B cell (primary cell): ENCODE measurements around the gene MARCHF10. TPM values are rescaled to one million over a fixed set of nuclear protein-coding genes. Genes with fewer than 3 reads are reported as not detected.

ENCODE experiments used
- ATAC-seq: fragments of 200-7000 bp; cut with Tn5 transposase; one replicate; pipeline ENCODE4 v1.10.0; 2021; ENCODE audit warnings: low read depth, mild to moderate bottlenecking, moderate number of reproducible peaks, moderate library complexity
- CTCF ChIA-PET: fragments of 350-600 bp; sonication (Branson Sonifier 250); formaldehyde crosslinking; loops from one replicate; lab custom pipeline; 2021; ENCODE audit warnings: antibody characterized with exemption, inconsistent platforms; lab: Charles Lee
- POLR2A ChIA-PET: fragments of 350-600 bp; sonication (Branson Sonifier 250); formaldehyde crosslinking; loops from one replicate; lab custom pipeline; 2021; ENCODE audit warnings: antibody characterized with exemption; lab: Charles Lee
- DNase-seq: peaks from one replicate; pipeline ENCODE4 v3.0.0; 2013
- H2AFZ ChIP-seq: 2 replicates; pipeline ENCODE4 v1.6.1; 2012; ENCODE audit warnings: mild to moderate bottlenecking, low read depth, low read length; ENCODE audit not compliant: insufficient read depth, poor library complexity, severe bottlenecking
- H3K27ac ChIP-seq, 2 donors: 1 replicate in 1 of 2; 2 replicates in 1 of 2; pipeline ENCODE4 v1.5.1; 2012 to 2013; ENCODE audit warnings: low read length in 2 of 2, mild to moderate bottlenecking in 2 of 2, moderate library complexity in 1 of 2
- H3K27me3 ChIP-seq, 4 experiments: fragments of 200-600 bp in 1 of 4; sonication (generic) in 1 of 4; replicated peaks in 1 of 4; 1 replicate in 2 of 4; 2 replicates in 2 of 4; pipeline versions ENCODE4 v1.6.1 to v1.7.0; 2013 to 2016; ENCODE audit warnings: low read length in 3 of 4, mild to moderate bottlenecking in 2 of 4, mixed read lengths in 1 of 4, moderate library complexity in 1 of 4; ENCODE audit not compliant: insufficient read depth in 4 of 4, control insufficient read depth in 3 of 4; ENCODE audit errors: control extremely low read depth in 1 of 4
- H3K36me3 ChIP-seq, 2 experiments: replicated peaks in 1 of 2; 1 replicate in 1 of 2; 2 replicates in 1 of 2; pipeline versions ENCODE4 v1.6.1 to v1.7.1; 2013; ENCODE audit warnings: low read length in 1 of 2; ENCODE audit not compliant: insufficient read depth in 2 of 2, control insufficient read depth in 1 of 2; ENCODE audit errors: control extremely low read depth in 1 of 2, extremely low read depth in 1 of 2
- H3K4me1 ChIP-seq, 2 donors: fragments of 200-600 bp in 1 of 2; sonication (generic) in 1 of 2; 1 replicate in 1 of 2; 2 replicates in 1 of 2; pipeline versions ENCODE4 v1.5.1 to v1.6.1; 2013 to 2017; ENCODE audit warnings: low read length in 2 of 2; ENCODE audit not compliant: control insufficient read depth in 2 of 2, insufficient read depth in 2 of 2
- H3K4me2 ChIP-seq: replicated peaks from 2 replicates; pipeline ENCODE3; 2012; ENCODE audit warnings: mild to moderate bottlenecking, low read depth, low read length; ENCODE audit not compliant: poor library complexity, severe bottlenecking
- H3K4me3 ChIP-seq, 5 experiments: fragments of 200-600 bp in 1 of 5; sonication (generic) in 1 of 5; 1 replicate in 3 of 5; 2 replicates in 2 of 5; pipeline versions ENCODE4 v1.5.1 to v1.7.0; 2011 to 2016; ENCODE audit warnings: low read length in 4 of 5, mild to moderate bottlenecking in 4 of 5, low read depth in 2 of 5, control low read depth in 1 of 5, moderate library complexity in 1 of 5; ENCODE audit not compliant: insufficient read depth in 1 of 5; ENCODE audit errors: control extremely low read depth in 1 of 5, extremely low read depth in 1 of 5
- H3K79me2 ChIP-seq: fragments of 200-600 bp; sonication (generic); one replicate; pipeline ENCODE4 v1.6.0; 2016; ENCODE audit warnings: low read length; ENCODE audit not compliant: control insufficient read depth, insufficient read depth
- H3K9ac ChIP-seq: fragments of 200-600 bp; sonication (generic); 2 replicates; pipeline ENCODE4 v1.6.1; 2017; ENCODE audit warnings: mild to moderate bottlenecking, low read length, moderate library complexity
- H3K9me3 ChIP-seq, 3 donors: one replicate each; pipeline versions ENCODE4 v1.6.1 to v1.7.1; 2013; ENCODE audit warnings: low read length in 2 of 3; ENCODE audit not compliant: control insufficient read depth in 2 of 3, insufficient read depth in 1 of 3; ENCODE audit errors: control extremely low read depth in 1 of 3
- H4K20me1 ChIP-seq: 2 replicates; pipeline ENCODE4 v1.6.0; 2012; ENCODE audit warnings: mild to moderate bottlenecking, low read length; ENCODE audit not compliant: insufficient read depth, control insufficient read depth, poor library complexity, severe bottlenecking
- H3K27ac Mint-ChIP-seq: one replicate; pipeline ENCODE4 v1.8.0; 2021; ENCODE audit warnings: mixed read lengths
- H3K27me3 Mint-ChIP-seq: one replicate; pipeline ENCODE4 v1.8.0; 2021; ENCODE audit warnings: mixed read lengths
- H3K4me1 Mint-ChIP-seq: one replicate; pipeline ENCODE4 v1.8.0; 2021; ENCODE audit warnings: mixed read lengths
- H3K4me3 Mint-ChIP-seq: one replicate; pipeline ENCODE4 v1.8.0; 2021; ENCODE audit warnings: mixed read lengths
- H3K9me3 Mint-ChIP-seq: one replicate; pipeline ENCODE4 v1.8.0; 2022; ENCODE audit warnings: mixed read lengths; ENCODE audit not compliant: insufficient read depth
- EZH2 ChIP-seq: IDR thresholded peaks from 2 replicates; pipeline ENCODE4 v1.6.1; 2012; ENCODE audit warnings: borderline replicate concordance, low read depth, mild to moderate bottlenecking, moderate library complexity, low read length; ENCODE audit not compliant: insufficient read depth, poor library complexity, severe bottlenecking
- WGBS: methylation state at CpG from one replicate; pipeline ENCODE4 v1.1.5; 2013; ENCODE audit warnings: missing lambda C conversion rate; ENCODE audit not compliant: insufficient coverage; 5-methylcytosine and 5-hydroxymethylcytosine counted together
- intact Hi-C: fragments of 100-400 bp; cut with micrococcal nuclease; formaldehyde crosslinking; loops from one replicate; pipeline ENCODE4 v1.10.0; 2022
- polyA plus RNA-seq: library from polyadenylated mRNA; depleted of rRNA; stranded (reverse); fragments of >200 nt; gene quantifications from 2 replicates; pipeline ENCODE4 v1.2.3, GENCODE V29; 2012
- small RNA-seq: library from RNA; depleted of rRNA; stranded (forward); fragments of <200 nt; gene quantifications from one replicate; pipeline ENCODE3, GENCODE V24; 2012; ENCODE audit warnings: low replicate concordance, low read depth; ENCODE audit not compliant: insufficient read length
- total RNA-seq, 2 donors: library from RNA; stranded (reverse); fragments of 120-200 nt in 1 of 2; gene quantifications; 1 replicate in 1 of 2; 2 replicates in 1 of 2; pipeline versions ENCODE4 v1.2.3 to v1.2.4, GENCODE V29; 2013 to 2022

MARCHF10 gene
- total and polyA plus RNA-seq, 2 donors (not counting 1 experiment from before 2014, with no cell fraction given), result 0.24 TPM; not detected in 1

DNA sequence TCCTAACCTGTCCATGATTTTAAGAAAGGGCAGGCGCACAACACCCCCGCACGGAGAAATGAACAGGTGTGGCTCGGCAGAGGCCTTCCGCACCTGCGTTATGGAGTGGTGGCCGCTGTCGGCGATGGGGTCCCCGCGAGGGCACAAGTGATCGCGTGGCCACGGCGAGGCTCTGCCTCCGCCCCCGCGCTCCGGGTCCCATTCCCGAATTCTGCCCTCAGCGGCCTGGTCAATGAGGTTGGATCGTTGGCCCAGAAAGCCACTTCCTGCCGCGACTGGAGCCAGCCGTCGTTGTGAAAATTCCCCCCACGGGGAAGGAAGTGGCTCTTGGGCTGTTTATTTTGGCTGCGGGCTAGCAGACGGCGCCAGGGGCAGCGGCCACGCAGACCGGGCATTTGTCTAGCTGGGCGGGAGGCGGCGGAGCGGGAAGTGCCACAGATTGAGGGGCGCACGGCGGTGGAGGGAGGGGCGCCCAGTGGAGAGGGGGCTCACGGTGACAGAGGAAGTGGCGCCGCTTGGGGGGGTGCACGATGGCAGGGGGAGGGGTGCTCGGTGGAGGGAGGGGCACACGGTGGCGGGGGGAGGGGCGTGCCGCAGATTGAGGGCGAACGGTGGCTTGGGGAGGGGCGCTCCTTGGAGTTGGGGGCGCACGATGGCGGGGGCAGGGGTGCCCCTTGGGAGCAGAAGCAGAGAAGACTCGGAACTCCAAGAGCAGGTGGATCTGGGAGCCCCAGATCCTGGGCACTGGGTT lies 155.7 kb downstream of the MARCHF10 start:
- H3K4me2 ChIP-seq, result peak overlapping the region; percentile 100
- no peak for TF ChIP-seq EZH2
- peak overlapping the region; percentile 72 for H3K27ac Mint-ChIP-seq
- ATAC-seq (peak; percentile 51), DNase-seq (peak; percentile 67)
- H3K4me1 Mint-ChIP-seq, result peaks cover 23% of the 10 kb centered on the region
- peak overlapping the region; percentile 76 for H2AFZ ChIP-seq
- ChIA-PET POLR2A (no interaction called here), CTCF (no interaction called here)
- peak overlapping the region; percentile 44 to 51 for H3K27ac ChIP-seq
- H3K9me3 Mint-ChIP-seq, result no peaks in the 10 kb centered on the region
- H3K36me3 ChIP-seq, result no peaks in the 10 kb centered on the region
- H3K9me3 ChIP-seq, result peaks cover 0 to 3% (median 0%) of the 10 kb centered on the region in 3 donors
- H3K27me3 Mint-ChIP-seq, result no peaks in the 10 kb centered on the region
- peak overlapping the region; percentile 81 for H3K9ac ChIP-seq
- no peaks in the 10 kb centered on the region for H3K79me2 ChIP-seq
- peak overlapping the region; percentile 92 for H3K4me3 Mint-ChIP-seq
- no peaks in the 10 kb centered on the region for H4K20me1 ChIP-seq
- H3K4me3 ChIP-seq, result peak overlapping the region; percentile 28 to 86 (median 60)
- WGBS, result under 1% methylated on average over 54 of the region's 57 CpGs
- H3K27me3 ChIP-seq, result peaks cover 0 to 2% (median under 1%) of the 10 kb centered on the region in 4 experiments
- H3K4me1 ChIP-seq, result peaks cover 14 to 22% of the 10 kb centered on the region in 2 donors
- intact Hi-C loops, result no loop called here

Small RNAs within 50 kb of the gene (small RNA-seq; reads per million reads assigned to genes)
- not detected for gene RF00019
- not detected for gene RNU6-446P

Other genes with a start within 250 kb of the MARCHF10 start
- 0.34 and 0.36 TPM in 2 replicates for gene MRC2, start 180.6 kb downstream of the MARCHF10 start, total RNA-seq
- 0.09 and 0.37 TPM in 2 replicates for gene MRC2, start 180.6 kb downstream of the MARCHF10 start, polyA plus RNA-seq
- gene TANC2, start 157.9 kb upstream of the MARCHF10 start, total RNA-seq, result 18.6 and 20.4 TPM in 2 replicates
- gene TANC2, start 157.9 kb upstream of the MARCHF10 start, polyA plus RNA-seq, result 4.4 and 4.6 TPM in 2 replicates